Panc1 (cell line): Measurements from ENCODE around the gene FAT1. TPM values are rescaled to one million over a fixed set of nuclear protein-coding genes. Genes with fewer than 3 reads are reported as not detected.

Experiments
- ATAC-seq: fragments of 200-7000 bp; cut with Tn5 transposase; 2 replicates; pipeline ENCODE4 v1.9.1; 2020; ENCODE audit warnings: mild to moderate bottlenecking, moderate library complexity
- BruUV-seq: library from RNA; stranded (reverse); fragments of 400-500 nt; replicated peaks from 2 replicates; lab custom pipeline; 2021; lab: Mats Ljungman, UMichigan
- CTCF ChIA-PET: fragments of 300-600 bp; sonication (Branson Sonifier 250); formaldehyde crosslinking; loops from one replicate; lab custom pipeline; 2022; ENCODE audit warnings: antibody characterized with exemption; lab: Charles Lee
- POLR2A ChIA-PET: fragments of 300-600 bp; sonication (Branson Sonifier 250); formaldehyde crosslinking; loops from one replicate; lab custom pipeline; 2022; ENCODE audit warnings: antibody characterized with exemption; lab: Charles Lee
- DNase-seq: peaks from one replicate; pipeline ENCODE4 v3.0.0-alpha.2; 2010; ENCODE audit warnings: low read depth, low spot score
- H3K27ac ChIP-seq: 2 replicates; pipeline ENCODE4 v1.5.1; 2011; ENCODE audit warnings: mild to moderate bottlenecking, low read length, inconsistent platforms
- H3K27me3 ChIP-seq: fragments of 200-500 bp; sonication (Bioruptor generic); 2 replicates; pipeline ENCODE4 v1.6.0; 2014; ENCODE audit warnings: low read length, inconsistent platforms; ENCODE audit not compliant: control insufficient read depth, insufficient read depth
- H3K36me3 ChIP-seq: fragments of 200-500 bp; sonication (Bioruptor generic); 2 replicates; pipeline ENCODE4 v1.5.1; 2014; ENCODE audit warnings: inconsistent platforms, mild to moderate bottlenecking, low read length, moderate library complexity; ENCODE audit not compliant: control insufficient read depth, insufficient read depth
- H3K4me1 ChIP-seq: 2 replicates; pipeline ENCODE4 v1.5.1; 2011; ENCODE audit warnings: inconsistent platforms, mild to moderate bottlenecking, low read length, moderate library complexity; ENCODE audit not compliant: control insufficient read depth, insufficient read depth
- H3K4me3 ChIP-seq, 2 experiments: 2 replicates each; pipeline ENCODE4 v1.5.1; 2011 to 2012; ENCODE audit warnings: low read depth in 2 of 2, low read length in 2 of 2, mild to moderate bottlenecking in 2 of 2, inconsistent platforms in 1 of 2, moderate library complexity in 1 of 2
- H3K9me3 ChIP-seq: fragments of 200-500 bp; sonication (Bioruptor generic); 2 replicates; pipeline ENCODE4 v1.5.1; 2014; ENCODE audit warnings: low read depth, mild to moderate bottlenecking, inconsistent platforms, low read length, moderate library complexity; ENCODE audit not compliant: control insufficient read depth, insufficient read depth
- POLR2AphosphoS5 ChIP-seq: IDR thresholded peaks from 2 replicates; pipeline ENCODE4 v1.6.1; 2012; ENCODE audit warnings: mild to moderate bottlenecking, low read depth, low read length, moderate library complexity
- SIN3A ChIP-seq: IDR thresholded peaks from 2 replicates; pipeline ENCODE4 v1.6.1; 2012; ENCODE audit warnings: low read depth, mild to moderate bottlenecking, low read length, moderate library complexity, borderline replicate concordance; ENCODE audit not compliant: insufficient read depth
- TCF7L2 ChIP-seq: IDR thresholded peaks from 2 replicates; pipeline ENCODE4 v1.6.1; 2011; ENCODE audit warnings: mild to moderate bottlenecking, low read depth, low read length, inconsistent platforms
- in situ Hi-C: cut with HindIII; loops from 2 replicates; pipeline ENCODE4 v1.10.0; 2016; ENCODE audit warnings: low sequenced_read_pairs, low pct_unique_long_range_greater_than_20kb
- intact Hi-C: fragments of 100-400 bp; cut with micrococcal nuclease; formaldehyde crosslinking; loops from one replicate; pipeline ENCODE4 v1.10.0; 2022; ENCODE audit not compliant: unreplicated experiment
- total RNA-seq: library from RNA; stranded (reverse); gene quantifications from one replicate; pipeline ENCODE4 v1.2.1, GENCODE V29; 2021; ENCODE audit not compliant: unreplicated experiment
- TF ChIP-seq, protein P1 (sequence below), 2 experiments: IDR thresholded peaks; 2 replicates each; pipeline ENCODE4 v1.6.1; 2011 to 2012; ENCODE audit warnings: low read depth in 2 of 2, control low read depth in 1 of 2, low read length in 1 of 2, mild to moderate bottlenecking in 1 of 2, moderate library complexity in 1 of 2; ENCODE audit not compliant: insufficient read depth in 1 of 2
- TF ChIP-seq, protein P2 (sequence below): fragments of 450-650 bp; IDR thresholded peaks from 2 replicates; pipeline ENCODE4 v1.5.1; 2017; ENCODE audit warnings: mild to moderate bottlenecking

The FAT1 gene
- total RNA-seq, 1 experiment from 2014 or later = 288 TPM

- peaks cover 38% of the 10 kb centered on the region for H3K4me1 ChIP-seq
- H3K27me3 ChIP-seq = no peaks in the 10 kb centered on the region
- in situ Hi-C loops = no loop called here
- no peak overlapping the region for H3K27ac ChIP-seq
- TF ChIP-seq TCF7L2 = no peak
- no peak for TF ChIP-seq POLR2AphosphoS5
- TF ChIP-seq, protein P1, sequence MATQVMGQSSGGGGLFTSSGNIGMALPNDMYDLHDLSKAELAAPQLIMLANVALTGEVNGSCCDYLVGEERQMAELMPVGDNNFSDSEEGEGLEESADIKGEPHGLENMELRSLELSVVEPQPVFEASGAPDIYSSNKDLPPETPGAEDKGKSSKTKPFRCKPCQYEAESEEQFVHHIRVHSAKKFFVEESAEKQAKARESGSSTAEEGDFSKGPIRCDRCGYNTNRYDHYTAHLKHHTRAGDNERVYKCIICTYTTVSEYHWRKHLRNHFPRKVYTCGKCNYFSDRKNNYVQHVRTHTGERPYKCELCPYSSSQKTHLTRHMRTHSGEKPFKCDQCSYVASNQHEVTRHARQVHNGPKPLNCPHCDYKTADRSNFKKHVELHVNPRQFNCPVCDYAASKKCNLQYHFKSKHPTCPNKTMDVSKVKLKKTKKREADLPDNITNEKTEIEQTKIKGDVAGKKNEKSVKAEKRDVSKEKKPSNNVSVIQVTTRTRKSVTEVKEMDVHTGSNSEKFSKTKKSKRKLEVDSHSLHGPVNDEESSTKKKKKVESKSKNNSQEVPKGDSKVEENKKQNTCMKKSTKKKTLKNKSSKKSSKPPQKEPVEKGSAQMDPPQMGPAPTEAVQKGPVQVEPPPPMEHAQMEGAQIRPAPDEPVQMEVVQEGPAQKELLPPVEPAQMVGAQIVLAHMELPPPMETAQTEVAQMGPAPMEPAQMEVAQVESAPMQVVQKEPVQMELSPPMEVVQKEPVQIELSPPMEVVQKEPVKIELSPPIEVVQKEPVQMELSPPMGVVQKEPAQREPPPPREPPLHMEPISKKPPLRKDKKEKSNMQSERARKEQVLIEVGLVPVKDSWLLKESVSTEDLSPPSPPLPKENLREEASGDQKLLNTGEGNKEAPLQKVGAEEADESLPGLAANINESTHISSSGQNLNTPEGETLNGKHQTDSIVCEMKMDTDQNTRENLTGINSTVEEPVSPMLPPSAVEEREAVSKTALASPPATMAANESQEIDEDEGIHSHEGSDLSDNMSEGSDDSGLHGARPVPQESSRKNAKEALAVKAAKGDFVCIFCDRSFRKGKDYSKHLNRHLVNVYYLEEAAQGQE (IDR thresholded peaks at IDR 0.05; ENCODE audit: insufficient read depth in 1 of 2, low read depth in 2 of 2, low read length in 1 of 2) = no peak
- no peak for TF ChIP-seq SIN3A
- TF ChIP-seq, protein P2, sequence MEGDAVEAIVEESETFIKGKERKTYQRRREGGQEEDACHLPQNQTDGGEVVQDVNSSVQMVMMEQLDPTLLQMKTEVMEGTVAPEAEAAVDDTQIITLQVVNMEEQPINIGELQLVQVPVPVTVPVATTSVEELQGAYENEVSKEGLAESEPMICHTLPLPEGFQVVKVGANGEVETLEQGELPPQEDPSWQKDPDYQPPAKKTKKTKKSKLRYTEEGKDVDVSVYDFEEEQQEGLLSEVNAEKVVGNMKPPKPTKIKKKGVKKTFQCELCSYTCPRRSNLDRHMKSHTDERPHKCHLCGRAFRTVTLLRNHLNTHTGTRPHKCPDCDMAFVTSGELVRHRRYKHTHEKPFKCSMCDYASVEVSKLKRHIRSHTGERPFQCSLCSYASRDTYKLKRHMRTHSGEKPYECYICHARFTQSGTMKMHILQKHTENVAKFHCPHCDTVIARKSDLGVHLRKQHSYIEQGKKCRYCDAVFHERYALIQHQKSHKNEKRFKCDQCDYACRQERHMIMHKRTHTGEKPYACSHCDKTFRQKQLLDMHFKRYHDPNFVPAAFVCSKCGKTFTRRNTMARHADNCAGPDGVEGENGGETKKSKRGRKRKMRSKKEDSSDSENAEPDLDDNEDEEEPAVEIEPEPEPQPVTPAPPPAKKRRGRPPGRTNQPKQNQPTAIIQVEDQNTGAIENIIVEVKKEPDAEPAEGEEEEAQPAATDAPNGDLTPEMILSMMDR = no peak
- intact Hi-C loops = no loop called here
- CTCF ChIA-PET = no interaction called here
- H3K9me3 ChIP-seq = no peaks in the 10 kb centered on the region
- H3K4me3 ChIP-seq = no peak overlapping the region
- H3K36me3 ChIP-seq = peaks cover 7% of the 10 kb centered on the region
- no peak for DNase-seq
- POLR2A ChIA-PET = no interaction called here
- no peak for ATAC-seq
- no TSS peak for BruUV-seq
Observed at GRCh38 chr4:186666750-186667149, 56.9 kb downstream of the FAT1 start.

- DNase-seq = no peak
- intact Hi-C loops (no loop called here), in situ Hi-C loops (no loop called here)
- TF ChIP-seq, protein P1 (IDR thresholded peaks at IDR 0.05; ENCODE audit: insufficient read depth in 1 of 2, low read depth in 2 of 2, low read length in 1 of 2) = no peak
- no peak for TF ChIP-seq POLR2AphosphoS5
- TF ChIP-seq, protein P2 = no peak
- no peak overlapping the region for H3K4me3 ChIP-seq
- ChIA-PET POLR2A (no interaction called here), CTCF (no interaction called here)
- peaks cover 7% of the 10 kb centered on the region for H3K36me3 ChIP-seq
- no peak overlapping the region; the same call in 1 of the 2 replicates for H3K27ac ChIP-seq
- no peak for ATAC-seq
- H3K27me3 ChIP-seq = no peaks in the 10 kb centered on the region
- no TSS peak for BruUV-seq
- H3K9me3 ChIP-seq = no peaks in the 10 kb centered on the region
- H3K4me1 ChIP-seq = peaks cover 37% of the 10 kb centered on the region
Observed at GRCh38 chr4:186666252-186666651, 57.4 kb downstream of the FAT1 start.
